ENCODE data around the gene FRMD4A.

Gene FRMD4A

DNA sequence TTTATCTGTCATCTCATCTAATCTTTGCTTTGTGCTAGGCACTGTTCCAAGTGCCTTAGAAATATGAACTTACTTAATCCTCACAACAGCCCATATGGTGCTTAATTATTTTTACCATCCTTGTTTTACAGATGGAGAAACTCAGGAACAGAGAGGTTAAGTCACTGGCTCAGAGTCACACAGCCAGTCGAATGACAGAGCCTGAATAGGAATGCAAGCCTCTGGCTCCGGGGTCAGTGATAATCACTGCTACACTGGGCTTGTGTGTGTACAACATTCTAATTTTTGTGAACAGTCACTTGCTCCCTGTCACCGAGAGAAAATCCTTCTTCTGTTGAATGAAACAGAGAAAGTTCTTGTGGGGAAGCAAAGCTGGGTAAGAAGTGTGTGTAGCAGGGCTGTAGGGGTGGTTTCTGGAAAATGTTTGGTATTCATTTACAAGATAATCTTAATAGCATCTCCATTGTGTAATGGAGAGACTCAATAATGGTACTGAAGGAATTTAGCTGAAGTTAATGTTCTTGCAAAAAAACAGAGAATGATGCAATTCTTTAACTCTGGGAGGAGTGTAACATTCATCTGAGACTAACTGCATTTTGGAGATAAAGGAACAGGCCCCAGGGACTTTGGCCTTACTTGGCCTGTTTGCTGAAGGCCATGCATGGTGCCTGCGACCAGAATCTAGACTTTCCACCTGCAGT is 290.6 kb downstream of the FRMD4A start:
- DNase-seq: peak; percentile 68

DNA sequence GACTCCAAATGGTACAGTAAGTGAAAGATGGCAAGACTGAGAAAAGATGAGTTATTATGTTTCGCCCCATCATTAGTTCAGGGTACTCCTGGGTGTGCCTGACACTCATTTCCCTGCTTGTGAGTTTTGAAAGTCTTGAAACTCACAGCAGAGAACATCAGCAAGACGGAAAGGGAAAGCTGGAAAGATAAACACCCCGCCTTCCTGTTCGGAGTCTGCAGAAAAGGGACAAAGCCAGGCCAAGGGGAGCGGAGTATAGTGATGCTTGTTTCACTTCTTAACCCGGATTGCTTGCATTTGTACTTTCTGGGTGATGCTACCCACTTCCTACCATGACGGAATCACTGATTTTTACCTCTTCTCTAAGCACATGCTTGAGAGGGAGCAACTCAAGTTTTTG is 294.5 kb downstream of the FRMD4A start:
- no peak for DNase-seq

DNA sequence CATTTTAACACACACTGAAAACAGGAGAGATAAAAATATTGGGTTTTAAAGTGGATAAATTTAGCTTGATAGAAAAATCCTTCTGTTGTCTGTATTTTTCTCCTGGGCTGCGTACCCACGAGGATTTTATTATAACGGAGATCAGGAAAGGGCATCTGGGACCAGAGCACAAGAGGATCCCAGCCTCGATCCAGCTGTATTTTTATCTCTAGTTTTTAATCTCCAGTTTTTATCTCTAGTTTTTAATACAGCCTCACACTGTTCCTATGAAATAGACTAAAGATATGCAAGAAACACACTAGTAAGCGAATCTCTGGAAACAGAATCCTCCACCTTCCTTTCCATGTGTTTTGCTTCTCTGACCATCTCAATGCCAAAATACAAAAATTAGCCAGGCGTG is 295.2 kb downstream of the FRMD4A start:
- no peak for DNase-seq

DNA sequence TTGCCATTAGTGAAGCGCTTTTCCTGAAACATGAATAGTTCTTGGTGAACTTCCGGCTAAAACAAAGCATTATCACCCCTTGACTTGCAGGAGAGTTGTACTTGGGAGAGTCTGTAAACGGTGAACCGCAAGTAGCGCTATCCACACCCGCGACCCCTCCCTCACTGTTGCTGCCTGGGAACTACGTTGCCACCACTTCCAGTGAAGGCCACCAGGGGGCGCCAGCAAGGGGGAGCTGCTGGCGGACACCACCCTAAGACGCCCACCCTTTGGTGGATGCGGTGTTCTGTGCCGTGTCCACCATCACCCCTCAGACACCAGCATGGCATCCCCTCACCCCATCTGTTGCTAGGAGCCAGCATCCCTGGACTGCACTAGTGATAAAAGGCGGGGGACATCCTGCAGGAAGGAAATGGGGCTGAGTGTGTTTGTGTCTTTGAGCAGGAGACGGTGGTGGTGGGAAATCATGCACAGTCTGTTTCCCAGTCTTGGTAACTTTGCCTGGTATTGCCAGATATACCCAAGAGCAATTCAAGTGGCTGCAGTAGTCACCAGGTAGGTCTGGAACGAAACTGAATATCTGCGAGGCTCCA is 298.2 kb downstream of the FRMD4A start:
- DNase-seq: peak; percentile 81

DNA sequence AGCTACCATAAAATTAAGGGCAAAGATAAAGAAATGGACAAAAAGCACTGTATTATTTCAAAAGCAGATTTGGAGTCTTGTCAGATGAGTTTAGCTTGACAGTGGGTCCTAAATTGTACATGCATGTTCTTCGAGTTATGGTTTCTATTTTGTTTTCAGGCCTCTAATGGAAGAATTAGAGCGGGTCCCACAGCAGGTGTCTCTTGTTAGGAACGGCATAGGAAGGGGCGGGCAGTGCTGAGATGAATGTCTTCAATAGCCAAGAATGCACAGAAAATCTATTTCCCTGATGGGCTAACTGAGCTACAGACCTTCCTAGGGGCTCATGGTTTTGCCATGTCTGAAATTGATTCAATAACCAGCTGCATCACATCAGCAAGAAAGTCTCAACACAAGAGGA is 304.4 kb downstream of the FRMD4A start:
- no peak for DNase-seq

DNA sequence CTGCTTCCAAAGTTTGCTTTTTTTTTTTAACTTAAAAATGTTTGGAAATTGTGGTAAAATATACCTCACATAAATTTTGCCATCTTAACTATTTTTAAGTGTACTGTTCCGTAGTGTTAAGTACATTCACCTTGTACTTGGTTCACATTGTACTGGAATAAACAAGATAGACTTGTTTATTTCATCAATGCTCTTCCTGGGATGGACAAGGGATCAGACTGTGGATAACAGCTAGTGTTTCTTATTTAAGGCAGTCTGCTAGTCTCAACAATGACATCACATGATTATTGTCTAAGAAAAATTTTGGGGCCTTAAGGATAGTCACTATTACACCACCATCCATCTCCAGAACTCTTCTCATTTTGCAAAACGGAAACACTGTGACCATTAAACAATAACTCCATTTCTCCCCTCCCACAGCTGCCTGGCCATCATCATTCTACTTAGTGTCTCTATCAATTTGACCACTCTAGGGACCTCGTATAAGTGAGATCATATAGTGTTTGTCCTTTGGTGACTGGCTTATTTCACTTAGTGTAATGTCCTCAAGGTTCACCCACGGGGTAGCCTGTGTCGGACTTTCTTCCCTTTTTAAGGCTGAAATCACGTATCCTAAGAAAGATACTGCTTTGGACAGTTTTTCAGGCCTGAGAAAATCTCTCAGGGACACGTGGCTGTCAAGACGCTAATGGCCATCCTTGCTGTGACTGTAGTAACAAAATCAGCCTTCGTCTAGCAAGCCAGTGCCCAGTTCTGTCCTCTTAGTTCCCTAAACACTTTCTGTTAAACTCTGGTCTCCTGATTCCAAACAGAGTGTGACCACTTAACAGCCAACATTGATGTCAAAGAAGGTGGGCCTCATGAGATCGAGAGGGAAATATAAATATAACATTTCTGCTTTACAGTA is 305.2 kb downstream of the FRMD4A start:
- DNase-seq: no peak

DNA sequence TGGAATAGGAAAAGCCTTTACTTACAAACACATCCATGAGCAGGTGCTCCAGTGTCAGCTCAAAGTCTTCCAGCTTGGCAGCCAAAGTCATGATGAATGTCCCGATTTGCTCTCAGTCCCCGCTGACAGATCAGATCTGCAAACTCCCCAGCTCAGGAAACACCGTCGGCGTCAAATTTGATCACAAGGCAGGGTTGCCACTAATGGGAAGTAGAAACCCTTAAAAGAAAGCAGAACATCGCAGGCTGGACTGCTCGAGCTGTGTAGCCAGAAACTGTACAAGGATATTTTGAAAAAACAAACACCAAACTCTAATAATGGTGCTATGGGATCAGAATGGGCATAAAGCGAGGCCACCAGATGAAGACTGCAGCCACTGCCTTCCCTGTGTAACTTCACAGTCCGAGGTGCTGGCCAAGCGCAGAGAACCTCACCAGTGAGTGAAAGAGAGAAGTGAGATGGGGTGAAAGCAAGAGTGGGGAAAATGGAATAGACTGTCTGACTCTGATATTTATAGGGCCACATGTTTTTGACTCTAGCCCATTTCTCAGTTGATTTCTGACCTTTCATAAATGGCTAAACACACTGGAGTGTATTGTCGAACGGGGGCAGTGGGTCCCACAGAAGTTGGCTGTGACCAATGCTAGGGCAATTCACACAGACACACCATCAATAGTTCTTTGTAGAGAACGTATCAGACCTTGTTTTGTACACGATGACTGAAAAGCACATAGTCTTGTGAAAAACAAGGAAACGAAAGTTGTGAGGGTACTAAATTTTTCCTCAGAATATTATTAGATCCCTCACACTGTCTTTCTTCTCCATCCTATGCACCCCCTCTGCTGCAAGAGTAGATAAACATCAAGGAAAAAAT is 306.2 kb downstream of the FRMD4A start:
- no peak for DNase-seq

DNA sequence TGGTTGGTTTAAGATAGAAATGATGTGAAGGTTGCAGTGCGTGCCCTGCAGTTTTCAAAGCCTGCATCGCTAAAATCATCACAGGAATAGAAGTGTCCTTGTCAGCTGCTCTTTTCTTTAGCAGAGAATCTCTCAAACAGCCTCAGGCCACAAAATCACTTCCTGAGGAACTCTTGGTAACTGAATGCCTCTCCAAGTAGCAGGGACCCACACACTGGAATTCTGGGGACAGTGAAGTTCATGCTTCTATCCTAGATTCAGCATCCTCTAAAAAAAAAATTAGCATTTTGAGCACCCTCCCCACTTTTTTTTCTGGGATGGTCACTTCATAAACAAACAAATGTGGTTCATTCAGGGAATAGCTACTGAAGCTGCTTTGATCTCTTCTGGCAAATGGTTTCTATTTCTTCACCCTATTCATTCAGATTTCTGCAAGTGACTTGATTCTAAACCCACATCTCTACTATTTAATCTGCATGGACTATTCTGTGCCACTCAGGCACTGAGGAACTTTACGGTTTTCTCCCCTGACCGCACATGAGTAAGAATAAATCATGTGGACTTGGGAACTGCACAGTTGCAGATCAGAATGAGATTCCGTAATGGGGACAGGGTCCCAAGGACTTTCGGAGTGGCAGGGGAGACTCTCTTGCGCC is 306.9 kb downstream of the FRMD4A start:
- DNase-seq: no peak

DNA sequence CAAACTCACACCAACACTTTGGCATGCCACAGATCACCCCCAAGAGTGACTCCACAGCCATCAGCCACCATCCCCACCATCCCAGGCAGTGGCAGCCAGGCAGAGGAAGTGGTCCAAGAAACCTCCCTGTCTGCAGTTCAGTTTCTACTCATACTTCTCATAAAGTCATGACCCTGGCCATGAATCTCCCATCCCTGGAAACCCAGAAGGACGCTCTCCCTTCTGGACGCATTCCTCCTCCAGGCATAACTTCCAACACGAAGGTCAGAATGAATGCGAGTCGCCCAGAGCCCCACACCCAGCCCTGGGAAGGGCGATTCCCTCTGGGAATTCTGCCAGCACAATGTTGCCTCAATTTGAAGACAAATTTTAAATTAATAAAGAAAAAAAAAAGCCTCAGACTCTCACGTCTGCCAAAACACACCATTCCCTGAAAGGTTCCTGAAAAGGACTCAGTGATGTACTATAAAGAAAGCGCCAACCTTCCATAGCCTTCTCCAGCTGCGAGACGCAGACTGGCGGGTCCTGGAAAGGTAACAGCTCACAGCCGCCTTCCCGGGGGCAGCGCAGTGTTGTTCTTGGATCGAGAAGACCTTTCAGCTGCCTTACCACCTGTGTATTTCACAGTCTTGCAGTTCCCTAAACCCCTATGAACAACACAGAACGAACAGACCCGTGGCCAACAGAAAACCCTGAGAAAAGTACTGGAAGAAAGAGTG is 307.6 kb downstream of the FRMD4A start:
- DNase-seq: no peak

DNA sequence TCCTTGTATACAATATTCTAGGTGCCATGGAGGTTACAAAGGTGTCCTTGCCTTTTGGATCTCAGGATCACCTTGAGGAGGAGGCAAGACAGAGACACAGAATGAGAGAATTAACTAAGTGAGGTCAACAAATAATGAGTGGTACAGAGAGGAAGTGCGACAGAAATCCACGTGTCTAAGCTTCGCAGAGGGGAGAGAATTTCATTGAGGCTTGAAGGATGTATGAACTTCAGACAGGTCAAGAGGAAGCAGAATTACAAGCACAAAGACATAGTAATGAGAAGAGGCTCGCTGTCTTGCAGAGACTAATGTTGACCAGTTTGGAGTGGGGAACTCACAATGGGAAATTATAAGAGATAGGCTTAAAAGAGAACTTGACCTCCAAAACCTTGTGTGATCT is 308.7 kb downstream of the FRMD4A start:
- no peak for DNase-seq

DNA sequence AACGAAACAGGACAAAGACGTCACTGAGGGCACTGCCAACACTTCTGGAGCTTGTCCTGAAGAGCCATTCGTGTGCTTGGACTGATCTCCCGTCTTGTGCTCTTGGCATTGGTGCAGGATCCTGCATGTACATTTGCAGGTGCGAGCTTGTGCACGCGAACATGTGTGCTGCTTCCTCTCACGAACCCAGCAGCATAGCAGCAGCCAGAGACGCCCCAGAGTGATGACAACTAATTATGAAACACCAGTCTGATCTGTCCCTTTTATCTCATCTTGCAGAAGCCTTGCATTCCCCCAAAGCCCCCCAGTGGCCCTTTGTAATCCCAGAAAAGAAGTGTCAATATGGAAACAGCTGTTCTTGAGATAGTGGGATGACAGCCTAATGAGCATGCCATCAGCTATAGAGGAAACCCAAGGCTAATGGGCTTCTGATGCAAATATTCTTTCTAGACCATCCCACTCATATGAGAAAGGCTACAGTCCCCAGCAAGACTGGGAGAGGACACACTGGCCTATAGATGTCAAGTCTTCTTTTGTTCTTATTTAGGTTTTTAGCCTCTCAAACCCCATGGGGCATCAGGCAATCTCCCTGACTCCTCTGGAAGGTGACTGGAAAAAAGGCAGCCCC is 310.6 kb downstream of the FRMD4A start:
- DNase-seq: no peak

DNA sequence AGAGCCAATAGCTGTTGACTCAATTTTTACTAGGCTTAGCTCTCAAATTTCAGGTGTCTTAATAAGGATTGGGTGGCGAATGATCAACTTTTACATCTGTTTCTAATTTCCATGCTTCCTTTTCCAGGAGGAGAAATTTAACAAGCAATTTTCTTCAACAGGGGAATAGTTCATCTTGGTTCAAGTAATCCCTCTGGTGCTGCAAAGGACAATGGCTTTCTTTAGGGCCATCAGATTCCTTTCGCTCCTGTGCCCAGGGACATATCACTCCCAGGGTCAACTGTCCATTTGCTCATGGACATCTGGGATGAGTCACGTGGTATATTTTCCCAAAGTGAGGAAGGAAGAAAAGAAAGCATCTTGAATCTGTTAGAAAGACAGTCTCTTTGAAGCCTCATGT is 313.3 kb downstream of the FRMD4A start:
- no peak for DNase-seq

DNA sequence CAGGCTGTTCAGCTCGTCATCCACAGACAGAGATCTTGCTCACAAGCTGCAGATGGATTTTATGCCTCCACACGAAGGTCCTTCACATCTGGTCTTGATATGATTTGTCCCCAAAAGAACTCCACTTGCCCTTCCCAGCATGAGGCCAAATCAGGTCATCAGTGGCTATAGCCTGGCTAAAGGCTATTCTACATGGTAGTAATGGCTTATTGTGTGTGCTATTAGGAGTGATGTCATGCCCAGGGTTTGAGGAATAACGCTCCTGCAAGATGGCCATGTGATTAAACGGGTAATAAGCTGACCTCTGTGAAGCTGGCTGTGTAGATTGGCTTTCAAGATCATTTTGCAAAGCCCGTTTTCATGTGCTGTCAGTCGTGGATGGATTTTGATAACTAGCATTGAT is 313.8 kb downstream of the FRMD4A start:
- DNase-seq: no peak

DNA sequence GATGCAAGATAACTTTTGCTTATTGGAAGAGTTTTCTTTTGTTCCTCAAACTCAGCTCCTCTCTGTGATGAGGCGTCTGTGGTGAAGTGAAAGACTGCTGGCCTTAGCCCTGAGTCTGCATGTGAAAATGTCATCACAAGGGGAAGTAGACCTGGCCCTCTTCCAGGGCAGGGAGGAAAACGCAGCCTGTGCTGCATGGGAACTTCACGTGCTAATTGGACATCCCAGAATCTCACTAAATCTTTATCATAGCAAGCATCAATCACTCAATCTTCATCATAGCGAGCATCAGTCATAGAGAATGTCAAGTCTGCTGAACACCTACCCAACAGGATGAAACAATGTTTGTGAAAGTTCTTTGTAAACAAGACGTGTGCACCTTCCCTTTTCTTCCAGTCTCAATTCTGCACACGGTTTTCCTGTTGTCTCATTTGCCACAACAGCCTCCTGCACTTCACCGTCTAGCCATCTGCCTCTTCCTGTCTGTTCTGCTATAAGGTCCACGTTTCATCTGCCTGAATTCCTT is 314.6 kb downstream of the FRMD4A start:
- no peak for DNase-seq

DNA sequence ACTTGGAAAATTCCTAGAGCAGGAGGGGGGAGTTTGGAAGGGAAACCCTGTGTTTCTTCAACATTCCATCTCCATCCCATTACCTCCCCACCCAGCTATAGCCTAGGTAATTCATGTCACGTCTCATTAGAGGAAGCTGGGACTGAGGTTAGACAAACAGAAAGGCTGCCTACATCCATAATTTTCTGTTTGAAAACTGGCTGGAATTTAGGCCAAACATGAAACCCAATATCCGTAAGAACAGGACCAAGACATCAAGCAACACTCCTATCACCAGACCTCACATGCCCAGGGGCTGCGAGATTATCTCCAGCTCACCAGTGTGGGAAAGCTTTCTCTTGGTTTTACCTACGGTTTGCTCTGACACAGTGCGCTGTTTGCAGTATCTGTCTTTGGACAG is 316.3 kb downstream of the FRMD4A start:
- DNase-seq: no peak

DNA sequence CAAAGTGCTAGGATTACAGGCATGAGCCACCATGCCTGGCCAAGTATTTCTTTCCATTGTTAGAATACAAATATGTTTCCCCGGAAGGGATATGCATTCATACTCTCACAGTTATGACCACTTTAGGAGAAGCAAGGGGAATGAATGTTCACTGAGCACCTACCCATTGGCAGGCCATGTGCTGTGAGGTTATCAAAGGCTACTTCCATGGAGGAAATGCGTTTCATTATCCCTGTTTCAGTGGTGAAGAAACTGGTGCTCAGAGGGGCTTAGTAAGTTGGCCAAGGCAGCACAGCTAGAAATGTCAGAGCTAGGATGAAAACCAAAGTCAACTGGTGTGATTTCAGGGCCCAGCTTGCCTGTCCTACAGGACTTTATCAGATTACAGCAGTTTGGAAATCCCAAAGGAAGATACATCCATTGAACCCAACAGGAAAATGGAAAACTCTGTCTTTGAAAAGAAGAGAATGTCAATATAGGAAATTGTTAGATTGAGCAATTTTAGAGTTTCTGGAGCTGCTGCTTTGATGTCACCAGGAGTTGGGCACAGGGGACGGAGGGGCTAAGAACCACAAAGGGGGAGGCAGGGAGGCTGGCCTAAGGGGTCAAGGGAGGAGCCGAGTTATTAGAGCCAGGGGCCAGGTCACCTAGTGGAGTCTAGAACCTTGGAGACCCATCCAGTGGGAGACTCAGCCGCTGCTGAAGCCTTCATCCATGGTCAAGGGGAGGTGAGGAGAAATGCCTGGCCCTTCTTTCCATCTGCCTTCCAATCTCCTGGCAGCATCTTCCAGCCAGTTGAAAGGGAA is 319.8 kb downstream of the FRMD4A start:
- no peak for DNase-seq

DNA sequence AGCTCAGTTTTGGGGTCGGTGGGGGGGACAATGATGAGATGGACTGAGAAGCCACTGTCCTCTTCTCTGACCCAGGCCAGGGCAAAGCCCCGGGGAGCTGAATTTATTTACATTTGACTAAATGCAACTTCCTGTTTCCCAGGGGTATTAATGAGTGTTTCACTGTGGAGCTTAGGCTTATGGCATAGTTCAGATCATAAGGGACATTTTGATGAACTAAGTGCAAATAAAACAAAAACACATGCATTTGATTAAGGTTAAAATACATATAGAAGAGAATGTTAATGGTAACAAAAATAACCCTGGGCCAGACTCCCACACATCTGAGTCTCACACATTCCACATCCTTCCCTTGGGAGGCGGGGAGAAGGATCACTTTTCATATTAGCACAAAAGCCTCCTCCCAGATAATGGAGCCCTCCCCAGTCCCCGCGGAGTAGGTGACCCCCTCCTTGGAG is 320.6 kb downstream of the FRMD4A start:
- no peak for DNase-seq

DNA sequence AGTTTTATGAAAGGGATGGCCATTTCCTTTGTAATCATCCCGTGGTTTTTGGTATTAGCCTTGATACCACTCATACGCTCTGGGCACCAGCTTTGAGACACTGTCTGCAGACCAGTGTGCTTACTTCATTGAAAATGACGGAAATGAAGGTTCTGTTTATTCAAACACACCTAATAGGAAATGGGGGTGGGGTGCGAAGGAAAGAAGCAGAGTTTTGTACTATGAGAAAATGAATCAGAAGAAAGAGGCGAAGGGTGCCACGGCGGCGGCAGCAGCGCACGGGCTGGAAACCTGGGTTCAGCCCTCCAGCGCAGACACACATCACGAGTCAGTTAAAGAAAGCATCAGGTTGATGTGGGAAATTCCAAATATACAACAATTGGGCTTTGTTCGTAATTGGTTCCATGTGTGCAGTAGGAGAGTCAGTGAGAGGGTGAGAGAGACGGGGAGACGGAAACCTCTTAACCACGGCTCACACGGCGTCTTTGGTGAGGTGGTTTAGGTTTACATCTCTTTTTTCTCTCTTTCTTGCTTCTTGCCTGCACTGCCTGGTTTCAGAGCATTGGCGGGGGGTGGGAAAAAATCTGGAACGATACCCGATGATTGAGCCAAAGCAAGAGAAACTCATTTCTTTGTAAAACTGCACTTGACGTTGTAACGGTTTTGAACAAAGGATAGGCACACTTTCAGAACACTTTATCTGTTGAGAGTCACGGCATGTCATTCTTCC is 321.2 kb downstream of the FRMD4A start:
- no peak for DNase-seq

DNA sequence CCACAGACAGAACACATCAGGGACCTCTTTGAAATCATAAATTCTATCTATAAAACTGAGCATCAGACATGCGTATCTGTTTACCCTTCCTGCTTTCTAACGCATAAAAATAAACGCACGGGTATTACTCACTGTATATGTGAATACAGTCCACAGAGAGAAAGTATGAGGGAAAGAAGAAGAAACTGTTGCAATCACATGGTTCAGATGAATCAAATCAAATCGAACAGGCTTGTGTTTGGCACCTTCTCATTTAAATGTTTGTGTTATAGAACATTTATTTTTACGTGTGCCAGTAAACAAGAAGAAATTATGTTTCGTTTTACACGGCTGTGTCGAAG is 322.0 kb downstream of the FRMD4A start:
- DNase-seq: no peak
